HK-2 (cell line): ENCODE results near the gene PLOD3.
A peak's percentile ranks its signal among the peaks of the same experiment; 100 is the strongest.

Experiments used
- DNase-seq: peaks from one replicate; pipeline ENCODE4 v3.0.0-alpha.2; 2018; ENCODE audit not compliant: unreplicated experiment

Gene PLOD3

GRCh38 chr7:101165075-101165957 is 52.1 kb downstream of the PLOD3 start, which contains the start of gene VGF:
Gene VGF, minus strand, starts transcription at chr7:101165569. Its CDS starts 726 bp downstream, at chr7:101164843.
- peak; percentile 95 for DNase-seq

- DNase-seq = peak; percentile 83
These were observed 53.1 kb downstream of the PLOD3 start for GRCh38 chr7:101164071-101164840.

- DNase-seq = peak; percentile 78
These were observed 53.9 kb downstream of the PLOD3 start for GRCh38 chr7:101163279-101164070.

GRCh38 chr7:101162551-101163278 is 54.7 kb downstream of the PLOD3 start:
- DNase-seq = peak; percentile 35

- no peak for DNase-seq
These were observed 55.5 kb downstream of the PLOD3 start for GRCh38 chr7:101161692-101162471.

GRCh38 chr7:101160910-101161309 is 56.5 kb downstream of the PLOD3 start:
- DNase-seq = no peak

GRCh38 chr7:101159696-101160674 is 57.4 kb downstream of the PLOD3 start:
- peak; percentile 76 for DNase-seq

- DNase-seq = no peak
These were observed 60.4 kb downstream of the PLOD3 start for GRCh38 chr7:101156866-101157589.

GRCh38 chr7:101156277-101156676 is 61.1 kb downstream of the PLOD3 start:
- no peak for DNase-seq
